GM21825 (cell line): ENCODE data around the gene SLC22A17.
"Not testable (repeated sequence)": the region's sequence is repeated elsewhere in the genome, so short reads cannot be mapped to it uniquely, and the experiment has no call there.

Experiments used
- ATAC-seq: cut with Tn5 transposase; IDR thresholded peaks from one replicate; pipeline ENCODE4 v1.9.1; 2021; ENCODE audit warnings: mild to moderate bottlenecking, moderate library complexity; ENCODE audit not compliant: unreplicated experiment

SLC22A17 gene

DNA sequence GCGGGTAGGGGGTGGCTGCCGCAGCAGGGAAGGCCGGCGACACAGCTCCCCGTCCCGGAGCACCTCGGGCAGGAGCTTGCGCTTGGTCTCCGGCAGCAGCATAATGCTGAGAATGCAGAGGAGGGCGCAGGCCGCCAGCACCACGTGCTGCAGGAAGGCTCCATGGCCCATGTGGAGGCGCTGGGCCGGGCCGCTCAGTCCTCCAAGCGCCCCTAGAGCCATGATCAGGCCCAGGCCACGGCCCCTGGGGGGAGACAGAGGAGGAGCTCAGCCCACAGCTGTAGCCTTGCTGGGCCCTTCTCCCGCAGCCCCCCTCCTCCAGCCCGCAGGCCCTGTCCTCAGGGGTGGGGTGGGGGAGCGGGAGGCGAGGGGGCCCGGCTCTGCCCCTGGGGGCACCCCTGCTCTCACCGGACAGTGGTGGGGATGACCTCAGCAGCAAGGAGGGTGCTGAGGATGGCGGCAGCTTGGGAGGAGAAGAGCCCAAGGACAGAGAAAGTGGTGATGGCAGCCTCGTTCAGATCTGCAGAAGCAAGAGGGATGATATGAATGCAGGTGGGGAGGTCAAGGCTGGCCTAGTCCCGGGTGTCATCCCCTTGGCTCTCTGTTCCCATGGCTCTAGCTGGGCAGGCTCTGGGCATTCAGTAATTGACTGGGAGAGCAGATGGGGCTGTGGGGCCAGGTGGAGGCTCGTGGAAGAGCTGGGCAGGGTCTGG is 5.8 kb downstream of the SLC22A17 start:
- ATAC-seq: no peak

DNA sequence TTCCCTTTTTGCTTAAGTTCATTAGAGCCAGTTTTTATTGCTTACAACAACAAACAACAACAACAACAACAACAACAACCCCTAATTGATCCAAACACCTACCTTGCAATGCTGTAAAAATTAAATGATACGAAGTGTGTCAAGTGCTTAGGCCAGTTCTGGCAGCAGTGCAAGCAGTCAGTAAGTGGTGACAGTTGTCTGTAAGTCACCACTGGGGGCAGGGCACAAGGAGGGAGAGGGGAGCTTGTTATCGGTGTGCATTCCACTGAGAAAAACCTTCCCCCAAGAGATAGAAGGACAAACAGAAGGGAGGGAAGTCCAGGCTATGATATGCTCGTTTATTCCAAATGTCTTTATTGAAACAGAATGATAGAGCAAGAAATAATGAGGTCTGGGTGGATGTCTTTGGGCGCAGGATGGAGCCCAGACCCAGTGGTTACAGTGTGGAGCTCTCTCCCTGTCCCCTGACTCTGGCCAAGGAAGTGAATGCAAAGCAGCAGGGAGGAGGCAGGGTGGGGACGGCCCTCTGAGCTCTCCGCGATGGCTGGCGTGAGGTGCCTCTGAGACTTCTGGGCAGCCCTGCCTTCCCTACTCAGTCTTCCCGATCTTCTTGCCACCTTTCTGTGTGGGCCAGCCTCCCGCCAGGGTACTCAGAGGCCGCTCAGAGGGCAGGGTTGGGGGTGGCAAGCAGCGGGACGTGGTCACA is 6.5 kb downstream of the SLC22A17 start:
- ATAC-seq: no peak

DNA sequence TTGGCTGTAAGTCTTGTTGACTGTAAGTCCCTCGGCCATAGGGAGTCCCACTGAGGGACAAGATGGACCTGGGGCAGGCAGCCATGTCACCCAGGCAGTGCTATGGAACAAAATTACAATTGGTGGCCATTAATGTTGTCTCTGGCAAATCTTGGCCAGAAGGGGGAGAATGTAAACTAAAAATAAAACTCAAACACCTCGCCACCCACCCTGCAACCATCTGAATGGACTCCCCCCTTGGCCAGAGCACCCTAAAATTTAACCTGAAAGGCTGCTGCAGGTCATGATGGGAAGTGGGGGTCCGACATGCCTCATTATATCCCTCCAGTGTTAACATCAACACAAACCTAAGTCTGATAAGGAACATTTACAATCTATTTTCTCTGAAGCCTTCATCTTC is 8.2 kb downstream of the SLC22A17 start:
- ATAC-seq: no peak

DNA sequence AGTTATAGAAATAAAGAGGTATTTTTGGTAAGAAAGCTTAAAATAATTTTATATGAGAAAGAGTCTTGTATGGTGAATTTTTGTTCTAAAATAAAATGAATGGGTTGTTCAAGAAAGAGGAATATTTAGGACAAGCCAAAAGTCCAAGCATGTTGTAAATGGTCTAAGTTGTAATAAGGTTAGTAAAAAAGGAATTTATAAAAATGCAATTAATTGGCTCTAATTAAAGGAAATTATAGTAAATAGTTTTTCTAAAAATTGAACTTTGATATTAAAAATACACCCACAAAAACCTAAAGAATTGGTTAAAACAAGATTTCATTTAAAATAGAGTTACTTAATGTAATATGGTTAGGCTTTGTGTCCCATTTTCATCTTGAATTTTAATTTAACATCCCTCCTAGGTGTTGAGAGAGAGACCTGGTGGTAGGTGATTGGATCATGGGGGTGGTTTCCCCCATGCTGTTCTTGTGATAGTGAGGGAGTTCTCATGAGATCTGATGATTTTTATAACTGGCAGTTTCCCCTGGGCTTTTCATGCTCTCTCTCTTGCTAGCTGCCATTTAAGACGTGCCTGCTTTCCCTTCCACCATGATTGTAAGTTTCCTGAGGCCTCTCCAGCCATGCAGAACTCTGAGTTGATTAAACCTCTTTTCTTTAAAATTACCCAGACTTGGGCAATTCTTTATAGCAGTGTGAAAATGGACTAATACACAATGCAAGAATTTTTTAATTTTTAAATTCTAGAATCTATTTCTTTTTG is 13.0 kb downstream of the SLC22A17 start:
- no peak for ATAC-seq

DNA sequence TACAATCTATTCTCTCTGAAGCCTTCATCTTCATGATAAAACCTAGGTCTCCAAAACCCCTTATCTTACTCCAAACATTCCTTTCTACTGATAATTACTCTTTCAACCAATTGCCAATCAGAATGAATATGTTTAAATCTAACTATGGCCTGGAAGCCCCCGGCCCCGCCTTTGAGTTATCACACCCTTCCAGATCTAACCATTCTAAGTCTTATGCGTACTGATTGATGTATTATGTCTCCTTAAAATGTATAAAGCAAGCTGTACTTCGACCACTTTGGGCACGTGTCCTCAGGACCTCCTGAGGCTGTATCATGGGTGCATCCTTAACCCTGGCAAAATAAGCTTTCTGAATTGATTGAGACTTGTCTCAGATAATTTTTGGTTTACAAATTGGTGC is 17.1 kb downstream of the SLC22A17 start:
- no peak for ATAC-seq

GRCh38 chr14:23327947-23328744 is 24.5 kb downstream of the SLC22A17 start:
- no peak for ATAC-seq

GRCh38 chr14:23326491-23327332 is 26.0 kb downstream of the SLC22A17 start:
- ATAC-seq: no peak

DNA sequence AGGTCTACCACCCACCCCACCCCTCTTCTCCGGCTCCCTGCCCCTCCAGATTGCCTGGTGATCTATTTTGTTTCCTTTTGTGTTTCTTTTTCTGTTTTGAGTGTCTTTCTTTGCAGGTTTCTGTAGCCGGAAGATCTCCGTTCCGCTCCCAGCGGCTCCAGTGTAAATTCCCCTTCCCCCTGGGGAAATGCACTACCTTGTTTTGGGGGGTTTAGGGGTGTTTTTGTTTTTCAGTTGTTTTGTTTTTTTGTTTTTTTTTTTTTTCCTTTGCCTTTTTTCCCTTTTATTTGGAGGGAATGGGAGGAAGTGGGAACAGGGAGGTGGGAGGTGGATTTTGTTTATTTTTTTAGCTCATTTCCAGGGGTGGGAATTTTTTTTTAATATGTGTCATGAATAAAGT is 26.9 kb downstream of the SLC22A17 start:
- not testable (repeated sequence) for ATAC-seq

DNA sequence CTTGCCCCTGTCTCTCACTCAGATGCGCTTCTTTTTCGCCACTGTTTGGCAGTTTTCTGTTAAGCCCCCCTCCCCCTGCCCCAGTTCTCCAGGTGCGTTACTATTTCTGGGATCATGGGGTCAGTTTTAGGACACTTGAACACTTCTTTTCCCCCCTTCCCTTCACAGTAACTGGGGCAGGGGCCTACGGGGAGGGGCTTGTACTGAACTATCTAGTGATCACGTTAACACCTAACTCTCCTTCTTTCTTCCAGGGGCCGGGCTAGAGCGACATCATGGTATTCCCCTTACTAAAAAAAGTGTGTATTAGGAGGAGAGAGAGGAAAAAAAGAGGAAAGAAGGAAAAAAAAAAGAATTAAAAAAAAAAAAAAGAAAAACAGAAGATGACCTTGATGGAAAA is 27.7 kb downstream of the SLC22A17 start:
- ATAC-seq: no peak

- ATAC-seq: no peak
Measured at GRCh38 chr14:23324455-23324846, 28.2 kb downstream of the SLC22A17 start.

DNA sequence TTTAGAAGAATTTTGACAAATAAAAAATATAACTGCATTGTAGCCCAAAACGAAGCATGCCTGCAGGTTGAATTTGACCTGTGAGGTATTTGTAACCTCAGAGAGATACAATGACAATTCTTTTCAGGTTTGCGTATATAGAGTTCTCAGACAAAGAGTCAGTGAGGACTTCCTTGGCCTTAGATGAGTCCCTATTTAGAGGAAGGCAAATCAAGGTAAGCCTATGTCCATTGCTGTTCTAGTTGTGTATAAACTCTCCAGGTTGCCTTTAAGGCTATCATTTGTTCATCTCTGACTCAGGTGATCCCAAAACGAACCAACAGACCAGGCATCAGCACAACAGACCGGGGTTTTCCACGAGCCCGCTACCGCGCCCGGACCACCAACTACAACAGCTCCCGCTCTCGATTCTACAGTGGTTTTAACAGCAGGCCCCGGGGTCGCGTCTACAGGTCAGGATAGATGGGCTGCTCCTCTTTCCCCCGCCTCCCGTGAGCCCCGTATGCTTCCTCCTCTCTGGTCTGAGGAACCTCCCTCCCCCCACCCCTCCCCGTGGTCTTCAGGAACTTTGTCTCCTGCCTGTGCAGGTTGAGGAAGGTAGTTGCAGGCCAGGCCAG is 28.7 kb downstream of the SLC22A17 start:
- no peak for ATAC-seq

GRCh38 chr14:23322568-23323517 is 29.8 kb downstream of the SLC22A17 start:
- ATAC-seq: no peak

GRCh38 chr14:23321572-23322547 is 30.8 kb downstream of the SLC22A17 start:
- no peak for ATAC-seq

DNA sequence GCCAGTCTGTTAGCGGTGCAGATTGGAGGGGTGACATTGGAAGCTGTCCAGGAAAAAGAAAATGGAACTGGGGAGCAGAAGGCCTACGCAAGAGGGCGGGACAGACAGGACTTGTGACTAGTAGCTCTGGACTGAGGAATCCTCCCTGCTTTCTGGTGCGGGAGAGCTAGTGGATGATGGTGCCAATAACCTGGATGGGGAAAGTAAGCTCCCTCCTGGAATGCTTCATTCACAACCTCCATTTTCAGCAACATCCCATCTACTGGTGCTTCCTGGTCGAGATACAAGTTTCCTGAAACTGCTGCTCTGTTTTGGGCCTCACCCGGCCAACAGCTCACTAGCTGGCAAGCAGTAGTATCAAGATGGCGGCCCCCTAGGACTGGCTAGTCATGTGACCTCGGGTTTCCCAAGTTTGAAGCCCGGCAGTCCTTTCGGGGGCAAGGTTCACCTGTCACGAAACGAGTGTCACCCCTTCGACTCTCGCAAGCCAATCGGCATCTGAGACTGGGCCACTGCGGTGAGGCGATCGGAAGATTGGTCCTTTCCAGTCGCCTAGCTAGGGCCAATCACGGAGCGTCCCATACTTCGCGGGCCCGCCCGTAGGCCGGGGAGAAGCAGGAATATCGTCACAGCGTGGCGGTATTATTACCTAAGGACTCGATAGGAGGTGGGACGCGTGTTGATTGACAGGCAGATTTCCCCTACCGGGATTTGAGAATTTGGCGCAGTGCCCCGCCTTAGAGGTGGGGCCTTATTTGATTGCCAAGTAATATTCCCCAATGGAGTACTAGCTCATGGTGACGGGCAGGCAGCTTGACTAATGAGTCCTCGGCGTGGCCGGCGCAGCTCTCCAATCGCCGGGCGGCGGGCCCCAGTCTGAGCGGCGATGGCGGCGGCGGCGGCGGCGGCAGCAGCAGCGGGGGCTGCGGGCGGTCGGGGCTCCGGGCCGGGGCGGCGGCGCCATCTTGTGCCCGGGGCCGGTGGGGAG is 31.8 kb downstream of the SLC22A17 start, which contains the start of gene PABPN1:
PABPN1 (plus strand) TSS at position 874 of the 988 bp plus-strand sequence; CDS start at position 887, 13 bp downstream.
- peak; percentile 89 for ATAC-seq

DNA sequence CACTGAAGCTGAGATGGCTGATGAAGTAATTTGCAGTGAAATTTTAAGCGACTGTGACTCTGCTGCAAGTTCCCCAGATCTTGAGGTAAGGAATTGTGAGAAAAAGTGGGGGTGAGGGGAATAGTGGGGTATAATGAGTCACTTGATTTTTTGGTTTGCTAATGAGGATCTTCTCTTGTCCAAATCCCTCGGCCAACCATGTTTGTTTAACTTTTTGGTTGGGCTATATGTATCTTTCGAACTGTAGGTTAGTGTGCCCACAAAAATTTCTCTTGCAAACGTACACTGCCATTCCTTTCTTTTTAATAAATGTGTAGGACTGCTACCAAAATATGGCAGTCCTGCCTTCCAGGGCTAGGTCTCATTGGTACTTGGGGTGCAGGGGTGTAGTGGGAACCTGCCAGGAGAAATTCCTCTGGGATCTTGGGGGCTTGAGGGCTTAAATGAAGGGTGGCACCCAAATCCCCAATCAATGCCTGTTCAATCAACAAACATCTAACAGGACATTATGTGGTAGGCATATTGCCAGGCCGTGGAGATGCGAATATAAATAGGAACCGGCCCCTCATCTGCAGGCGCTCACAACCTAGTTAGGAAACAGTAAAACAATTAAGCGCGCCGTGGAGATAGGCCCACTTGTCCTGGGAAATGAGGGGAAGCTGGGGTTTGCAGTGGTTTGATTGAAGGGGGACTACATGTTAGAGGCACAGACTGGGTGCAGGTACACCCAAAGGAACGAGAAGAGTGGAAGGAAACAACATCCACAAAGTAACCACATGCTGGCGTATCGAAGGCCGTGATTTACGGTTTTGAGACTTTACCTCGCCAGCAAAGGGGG is 32.7 kb downstream of the SLC22A17 start:
- no peak for ATAC-seq
